ENCODE results near the gene SEC16A. TPM values are rescaled to one million over a fixed set of nuclear protein-coding genes. Genes with fewer than 3 reads are reported as not detected.

Gene SEC16A
- total RNA-seq, 1 donor from 2014 or later: 85.0 TPM

DNA sequence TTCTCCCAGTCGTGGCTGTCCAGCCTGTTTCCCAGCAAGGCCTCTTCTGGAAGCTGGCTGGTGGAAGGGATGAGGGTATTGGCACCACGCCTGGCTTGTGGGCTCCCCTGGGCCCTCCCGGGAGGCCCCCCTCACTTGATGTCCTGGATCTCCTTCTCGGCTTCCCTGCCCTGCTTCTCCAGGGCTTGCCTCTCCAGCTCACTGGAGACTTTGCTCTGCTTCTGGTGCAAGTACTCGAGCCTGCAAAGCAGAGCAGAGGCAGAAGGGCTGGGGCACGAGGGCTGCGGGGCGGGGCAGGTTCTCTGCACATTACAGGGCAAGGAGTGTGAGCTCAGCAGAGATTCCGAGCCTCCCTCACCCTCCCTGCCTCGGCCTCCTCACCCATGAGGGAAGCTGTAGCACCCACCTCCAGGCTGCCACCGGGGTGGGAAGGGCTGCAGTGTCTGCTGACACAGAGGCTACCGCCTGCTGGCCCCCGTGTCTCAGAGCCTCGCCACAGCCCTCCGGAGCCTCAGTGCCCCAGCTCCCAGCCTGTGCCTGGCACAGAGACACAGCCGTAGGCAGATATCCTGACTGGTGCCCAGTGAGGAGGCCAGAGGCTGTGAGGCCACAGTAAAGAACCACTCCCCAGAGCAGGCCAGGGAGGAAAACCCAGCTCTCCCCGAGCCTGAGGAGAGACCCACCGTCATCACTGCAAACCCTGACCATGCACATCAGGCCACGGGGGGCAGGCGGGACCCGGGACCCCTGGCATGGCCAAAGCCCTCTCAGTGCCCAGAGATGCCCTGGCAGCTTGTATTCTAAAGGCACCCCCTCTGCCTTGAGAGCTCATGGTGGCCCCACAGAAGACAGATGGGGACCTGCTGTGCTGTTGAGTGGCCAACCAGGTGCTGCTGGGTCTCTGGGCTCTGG lies 90.0 kb downstream of the SEC16A start:
- Mint-ChIP-seq H3K9me3 (ENCODE audit: unreplicated experiment) (no peaks in the 10 kb centered on the region), H3K27ac (ENCODE audit: unreplicated experiment) (no peak overlapping the region), H3K36me3 (ENCODE audit: unreplicated experiment) (peaks cover 23% of the 10 kb centered on the region), H3K27me3 (ENCODE audit: unreplicated experiment) (no peaks in the 10 kb centered on the region), H3K4me3 (ENCODE audit: unreplicated experiment) (no peak overlapping the region), H3K4me1 (ENCODE audit: unreplicated experiment) (no peaks in the 10 kb centered on the region)
- no peak for DNase-seq (ENCODE audit: extremely low spot score, unreplicated experiment)
- TF ChIP-seq, protein P1, sequence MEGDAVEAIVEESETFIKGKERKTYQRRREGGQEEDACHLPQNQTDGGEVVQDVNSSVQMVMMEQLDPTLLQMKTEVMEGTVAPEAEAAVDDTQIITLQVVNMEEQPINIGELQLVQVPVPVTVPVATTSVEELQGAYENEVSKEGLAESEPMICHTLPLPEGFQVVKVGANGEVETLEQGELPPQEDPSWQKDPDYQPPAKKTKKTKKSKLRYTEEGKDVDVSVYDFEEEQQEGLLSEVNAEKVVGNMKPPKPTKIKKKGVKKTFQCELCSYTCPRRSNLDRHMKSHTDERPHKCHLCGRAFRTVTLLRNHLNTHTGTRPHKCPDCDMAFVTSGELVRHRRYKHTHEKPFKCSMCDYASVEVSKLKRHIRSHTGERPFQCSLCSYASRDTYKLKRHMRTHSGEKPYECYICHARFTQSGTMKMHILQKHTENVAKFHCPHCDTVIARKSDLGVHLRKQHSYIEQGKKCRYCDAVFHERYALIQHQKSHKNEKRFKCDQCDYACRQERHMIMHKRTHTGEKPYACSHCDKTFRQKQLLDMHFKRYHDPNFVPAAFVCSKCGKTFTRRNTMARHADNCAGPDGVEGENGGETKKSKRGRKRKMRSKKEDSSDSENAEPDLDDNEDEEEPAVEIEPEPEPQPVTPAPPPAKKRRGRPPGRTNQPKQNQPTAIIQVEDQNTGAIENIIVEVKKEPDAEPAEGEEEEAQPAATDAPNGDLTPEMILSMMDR (IDR thresholded peaks at IDR 0.05): no peak

DNA sequence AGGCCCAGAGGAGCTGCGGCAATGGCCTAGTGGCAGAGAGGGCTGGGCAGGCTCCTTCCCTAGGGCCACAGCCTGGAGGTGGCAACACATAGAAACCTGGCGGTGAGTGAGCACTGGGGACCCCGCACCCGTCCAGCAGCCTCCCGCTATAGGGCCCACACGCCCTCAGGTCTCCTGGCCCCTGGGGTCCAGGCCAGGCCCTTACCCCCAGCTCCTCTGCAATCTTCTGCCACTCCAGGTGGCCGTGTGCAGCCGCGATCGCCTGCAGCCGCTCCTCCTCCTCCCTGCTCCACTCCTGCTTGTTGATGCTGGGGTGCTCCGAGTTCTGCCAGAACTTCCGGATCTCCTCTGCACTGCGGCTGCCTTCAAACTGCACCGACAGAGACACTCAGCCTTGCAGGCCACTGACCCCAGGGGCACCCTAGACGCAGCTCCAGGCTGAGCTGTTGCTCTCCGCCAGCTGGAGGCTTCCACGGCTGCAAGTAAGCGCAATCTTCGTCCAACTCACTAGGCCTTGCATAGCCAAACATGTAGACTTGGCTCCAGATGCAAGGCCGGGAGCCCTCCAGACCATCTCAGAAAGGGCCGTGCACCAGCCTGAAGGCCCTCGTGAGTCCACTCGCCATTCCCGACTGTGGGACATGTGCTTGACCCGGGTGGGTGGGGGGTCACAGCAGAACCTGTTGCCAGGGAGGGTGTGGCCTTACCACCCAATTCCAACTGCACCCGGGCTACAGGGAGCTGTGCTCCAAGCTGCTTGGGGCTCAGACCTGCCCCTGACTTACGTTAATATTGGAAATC lies 90.9 kb downstream of the SEC16A start:
- no peak overlapping the region for H3K4me3 Mint-ChIP-seq (ENCODE audit: unreplicated experiment)
- no peaks in the 10 kb centered on the region for H3K4me1 Mint-ChIP-seq (ENCODE audit: unreplicated experiment)
- TF ChIP-seq, protein P1 (IDR thresholded peaks at IDR 0.05): no peak
- no peak overlapping the region for H3K27ac Mint-ChIP-seq (ENCODE audit: unreplicated experiment)
- DNase-seq (ENCODE audit: extremely low spot score, unreplicated experiment): no peak
- H3K9me3 Mint-ChIP-seq (ENCODE audit: unreplicated experiment): no peaks in the 10 kb centered on the region
- no peaks in the 10 kb centered on the region for H3K27me3 Mint-ChIP-seq (ENCODE audit: unreplicated experiment)
- peaks cover 23% of the 10 kb centered on the region for H3K36me3 Mint-ChIP-seq (ENCODE audit: unreplicated experiment)

Small RNA genes within 50 kb of the gene (microRNA-seq; reads per million reads assigned to microRNA genes)
- gene MIR4673 (ENCODE audit: unreplicated experiment): not detected

Other genes starting within 250 kb of the SEC16A start
- 15.5 and 17.1 TPM in 2 replicates for gene QSOX2, start 237.2 kb downstream of the SEC16A start, total RNA-seq
- gene CCDC187, start 178.9 kb downstream of the SEC16A start, total RNA-seq: not detected in 2 replicates
- 32.5 and 37.1 TPM in 2 replicates for gene GPSM1, start 155.5 kb downstream of the SEC16A start, total RNA-seq
- gene DNLZ, start 119.3 kb downstream of the SEC16A start, total RNA-seq: 16.6 and 17.6 TPM in 2 replicates
- gene CARD9, start 109.4 kb downstream of the SEC16A start, total RNA-seq: 0.89 and 0.94 TPM in 2 replicates
- 8.9 and 9.9 TPM in 2 replicates for gene SNAPC4, start 82.9 kb downstream of the SEC16A start, total RNA-seq
- gene ENTR1, start 72.4 kb downstream of the SEC16A start, total RNA-seq: 54.8 and 57.9 TPM in 2 replicates
- gene PMPCA, start 72.4 kb downstream of the SEC16A start, total RNA-seq: 51.9 and 52.8 TPM in 2 replicates
- 16.0 and 16.7 TPM in 2 replicates for gene INPP5E, start 43.2 kb downstream of the SEC16A start, total RNA-seq
- 44.9 and 53.6 TPM in 2 replicates for gene NOTCH1, start 63.0 kb upstream of the SEC16A start, total RNA-seq
- gene EGFL7, start 179.9 kb upstream of the SEC16A start, total RNA-seq: 6.9 and 8.4 TPM in 2 replicates
- 34.4 and 36.4 TPM in 2 replicates for gene AGPAT2, start 204.4 kb upstream of the SEC16A start, total RNA-seq
- 11.4 and 11.5 TPM in 2 replicates for gene DIPK1B, start 229.5 kb upstream of the SEC16A start, total RNA-seq